ENCODE measurements around the gene ATP6AP1.

ATP6AP1 gene

GRCh38 chrX:154431341-154431740, 2.9 kb downstream of the ATP6AP1 start:
- TF ChIP-seq ZNF621 (tag by site-specific recombination; IDR thresholded peaks at IDR 0.05) (no peak), ZNF169 (tag by site-specific recombination; IDR thresholded peaks at IDR 0.05) (no peak), ZBTB26 (tag by site-specific recombination; optimal IDR thresholded peaks at IDR 0.05) (no peak), EGR2 (tag by site-specific recombination; IDR thresholded peaks at IDR 0.05; ENCODE audit: low read depth) (0 out of 2 replicates have a peak, but pooled peaks have one; percentile 17), ZBTB49 (tag by site-specific recombination; IDR thresholded peaks at IDR 0.05; ENCODE audit: low read depth) (no peak), ZNF510 (tag by site-specific recombination; IDR thresholded peaks at IDR 0.05; ENCODE audit: insufficient replicate concordance) (no peak), GLI2 (tag by site-specific recombination; IDR thresholded peaks at IDR 0.05; ENCODE audit: borderline replicate concordance, low read depth) (no peak), ZNF624 (tag by site-specific recombination; IDR thresholded peaks at IDR 0.05) (no peak)
- TF ChIP-seq, protein P1, sequence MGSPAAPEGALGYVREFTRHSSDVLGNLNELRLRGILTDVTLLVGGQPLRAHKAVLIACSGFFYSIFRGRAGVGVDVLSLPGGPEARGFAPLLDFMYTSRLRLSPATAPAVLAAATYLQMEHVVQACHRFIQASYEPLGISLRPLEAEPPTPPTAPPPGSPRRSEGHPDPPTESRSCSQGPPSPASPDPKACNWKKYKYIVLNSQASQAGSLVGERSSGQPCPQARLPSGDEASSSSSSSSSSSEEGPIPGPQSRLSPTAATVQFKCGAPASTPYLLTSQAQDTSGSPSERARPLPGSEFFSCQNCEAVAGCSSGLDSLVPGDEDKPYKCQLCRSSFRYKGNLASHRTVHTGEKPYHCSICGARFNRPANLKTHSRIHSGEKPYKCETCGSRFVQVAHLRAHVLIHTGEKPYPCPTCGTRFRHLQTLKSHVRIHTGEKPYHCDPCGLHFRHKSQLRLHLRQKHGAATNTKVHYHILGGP (tag by site-specific recombination; IDR thresholded peaks at IDR 0.05), result no peak
- H3K36me3 ChIP-seq (ENCODE audit: control insufficient read depth in 2 of 2, insufficient read depth in 1 of 2, low read length in 2 of 2), result peaks cover 0 to 54% of the 10 kb centered on the region in 2 experiments; a peak in 1 of 3 replicates
- POLR2A ChIA-PET, result interaction anchor here (0.6 to 1.1 kb wide), 4 partner anchors 10 to 22 kb away, joined by 3 to 4 read pairs (median 3); partner anchors contain the start of gene DNASE1L1

DNA sequence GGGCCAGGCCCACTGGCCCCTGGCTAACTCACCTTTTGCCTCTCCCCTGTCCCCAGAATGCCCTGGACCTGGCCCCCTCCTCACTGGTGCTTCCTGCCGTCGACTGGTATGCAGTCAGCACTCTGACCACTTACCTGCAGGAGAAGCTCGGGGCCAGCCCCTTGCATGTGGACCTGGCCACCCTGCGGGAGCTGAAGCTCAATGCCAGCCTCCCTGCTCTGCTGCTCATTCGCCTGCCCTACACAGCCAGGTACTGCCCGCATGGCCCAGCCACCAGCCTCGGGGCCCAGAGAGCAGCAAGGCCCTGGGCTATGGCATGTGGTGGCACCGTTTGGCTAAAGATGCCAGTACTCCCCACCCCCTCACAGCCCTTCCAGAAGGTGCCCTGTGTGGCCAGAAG, 3.7 kb downstream of the ATP6AP1 start:
- H3K36me3 ChIP-seq (ENCODE audit: control insufficient read depth in 2 of 2, insufficient read depth in 1 of 2, low read length in 2 of 2), result peaks cover 0 to 55% of the 10 kb centered on the region in 2 experiments; a peak in 1 of 3 replicates
- CTCF ChIA-PET, result no interaction called here
- TF ChIP-seq ZNF510 (tag by site-specific recombination; IDR thresholded peaks at IDR 0.05; ENCODE audit: insufficient replicate concordance) (no peak), KLF9 (tag by site-specific recombination; IDR thresholded peaks at IDR 0.05; ENCODE audit: low read depth) (no peak), SCRT2 (tag by site-specific recombination; IDR thresholded peaks at IDR 0.05) (no peak), ZNF239 (tag by site-specific recombination; IDR thresholded peaks at IDR 0.05) (no peak), ZNF398 (tag by site-specific recombination; IDR thresholded peaks at IDR 0.05) (no peak), ZNF701 (tag by site-specific recombination; IDR thresholded peaks at IDR 0.05) (no peak), ZNF335 (tag by site-specific recombination; conservative IDR thresholded peaks at IDR 0.05) (no peak), ZNF626 (tag by site-specific recombination; IDR thresholded peaks at IDR 0.05) (no peak), ZNF341 (tag by site-specific recombination; IDR thresholded peaks at IDR 0.05; ENCODE audit: low read depth) (no peak)
- TF ChIP-seq, protein P2, sequence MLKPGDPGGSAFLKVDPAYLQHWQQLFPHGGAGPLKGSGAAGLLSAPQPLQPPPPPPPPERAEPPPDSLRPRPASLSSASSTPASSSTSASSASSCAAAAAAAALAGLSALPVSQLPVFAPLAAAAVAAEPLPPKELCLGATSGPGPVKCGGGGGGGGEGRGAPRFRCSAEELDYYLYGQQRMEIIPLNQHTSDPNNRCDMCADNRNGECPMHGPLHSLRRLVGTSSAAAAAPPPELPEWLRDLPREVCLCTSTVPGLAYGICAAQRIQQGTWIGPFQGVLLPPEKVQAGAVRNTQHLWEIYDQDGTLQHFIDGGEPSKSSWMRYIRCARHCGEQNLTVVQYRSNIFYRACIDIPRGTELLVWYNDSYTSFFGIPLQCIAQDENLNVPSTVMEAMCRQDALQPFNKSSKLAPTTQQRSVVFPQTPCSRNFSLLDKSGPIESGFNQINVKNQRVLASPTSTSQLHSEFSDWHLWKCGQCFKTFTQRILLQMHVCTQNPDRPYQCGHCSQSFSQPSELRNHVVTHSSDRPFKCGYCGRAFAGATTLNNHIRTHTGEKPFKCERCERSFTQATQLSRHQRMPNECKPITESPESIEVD (tag by site-specific recombination; IDR thresholded peaks at IDR 0.05), result no peak
- TF ChIP-seq, protein P3, sequence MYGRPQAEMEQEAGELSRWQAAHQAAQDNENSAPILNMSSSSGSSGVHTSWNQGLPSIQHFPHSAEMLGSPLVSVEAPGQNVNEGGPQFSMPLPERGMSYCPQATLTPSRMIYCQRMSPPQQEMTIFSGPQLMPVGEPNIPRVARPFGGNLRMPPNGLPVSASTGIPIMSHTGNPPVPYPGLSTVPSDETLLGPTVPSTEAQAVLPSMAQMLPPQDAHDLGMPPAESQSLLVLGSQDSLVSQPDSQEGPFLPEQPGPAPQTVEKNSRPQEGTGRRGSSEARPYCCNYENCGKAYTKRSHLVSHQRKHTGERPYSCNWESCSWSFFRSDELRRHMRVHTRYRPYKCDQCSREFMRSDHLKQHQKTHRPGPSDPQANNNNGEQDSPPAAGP (tag by site-specific recombination; IDR thresholded peaks at IDR 0.05), result no peak
- TF ChIP-seq, protein P4, sequence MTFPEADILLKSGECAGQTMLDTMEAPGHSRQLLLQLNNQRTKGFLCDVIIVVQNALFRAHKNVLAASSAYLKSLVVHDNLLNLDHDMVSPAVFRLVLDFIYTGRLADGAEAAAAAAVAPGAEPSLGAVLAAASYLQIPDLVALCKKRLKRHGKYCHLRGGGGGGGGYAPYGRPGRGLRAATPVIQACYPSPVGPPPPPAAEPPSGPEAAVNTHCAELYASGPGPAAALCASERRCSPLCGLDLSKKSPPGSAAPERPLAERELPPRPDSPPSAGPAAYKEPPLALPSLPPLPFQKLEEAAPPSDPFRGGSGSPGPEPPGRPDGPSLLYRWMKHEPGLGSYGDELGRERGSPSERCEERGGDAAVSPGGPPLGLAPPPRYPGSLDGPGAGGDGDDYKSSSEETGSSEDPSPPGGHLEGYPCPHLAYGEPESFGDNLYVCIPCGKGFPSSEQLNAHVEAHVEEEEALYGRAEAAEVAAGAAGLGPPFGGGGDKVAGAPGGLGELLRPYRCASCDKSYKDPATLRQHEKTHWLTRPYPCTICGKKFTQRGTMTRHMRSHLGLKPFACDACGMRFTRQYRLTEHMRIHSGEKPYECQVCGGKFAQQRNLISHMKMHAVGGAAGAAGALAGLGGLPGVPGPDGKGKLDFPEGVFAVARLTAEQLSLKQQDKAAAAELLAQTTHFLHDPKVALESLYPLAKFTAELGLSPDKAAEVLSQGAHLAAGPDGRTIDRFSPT (tag by site-specific recombination; IDR thresholded peaks at IDR 0.05), result no peak

More at GRCh38 chrX:154431341-154431740, 2.9 kb downstream of the ATP6AP1 start:
- Histone ChIP-seq H3K9me3 (ENCODE audit: control insufficient read depth, insufficient read depth, low read depth, low read length) (no peaks in the 10 kb centered on the region), H3K27ac (ENCODE audit: extremely low read depth, low read depth, low read length) (no peak overlapping the region), H3K4me3 (ENCODE audit: low read depth, low read length) (no peak overlapping the region), H3K4me1 (ENCODE audit: control insufficient read depth, insufficient read depth, low read length) (no peaks in the 10 kb centered on the region)
- CTCF ChIA-PET, result interaction anchor here (0.6 kb wide), 1 partner anchor 96 kb away, joined by 3 read pairs; no protein-coding TSS in a partner anchor

More for the DNA sequence above, 3.7 kb downstream of the ATP6AP1 start:
- Histone ChIP-seq H3K4me3 (ENCODE audit: low read depth, low read length) (no peak overlapping the region), H3K4me1 (ENCODE audit: control insufficient read depth, insufficient read depth, low read length) (no peaks in the 10 kb centered on the region), H3K9me3 (ENCODE audit: control insufficient read depth, insufficient read depth, low read depth, low read length) (no peaks in the 10 kb centered on the region), H3K27ac (ENCODE audit: extremely low read depth, low read depth, low read length) (no peak overlapping the region)
- POLR2A ChIA-PET, result interaction anchor here (0.7 to 1.6 kb wide), 5 partner anchors 15 to 59 kb away, joined by 3 to 9 read pairs (median 3); partner anchors contain the start of gene DNASE1L1
